H4 (cell line): ENCODE measurements around the gene CYB5A. TPM values are rescaled to one million over a fixed set of nuclear protein-coding genes. Genes with fewer than 3 reads are reported as not detected.
"Not testable (repeated sequence)": the region's sequence is repeated elsewhere in the genome, so short reads cannot be mapped to it uniquely, and the experiment has no call there.

Source experiments
- DNase-seq: peaks from one replicate; pipeline ENCODE4 v3.0.0-alpha.2; 2015; ENCODE audit warnings: low spot score
- total RNA-seq: library from RNA; depleted of rRNA; stranded (reverse); fragments of >200 nt; shearing (Covaris generic); gene quantifications from 2 replicates; pipeline ENCODE4 v1.2.3, GENCODE V29; 2014; rRNA removed

The CYB5A gene
- 8.6 and 10.6 TPM in 2 replicates for total RNA-seq

- peak; percentile 29 for DNase-seq
Observed at GRCh38 chr18:74291771-74292540, at the start of gene CYB5A. CYB5A (minus strand) TSS chr18:74291963; CDS start chr18:74291875, 88 bp downstream.

GRCh38 chr18:74337912-74338309 is 46.1 kb upstream of the CYB5A start:
- DNase-seq, result no peak

GRCh38 chr18:74337155-74337911 is 45.6 kb upstream of the CYB5A start:
- no peak for DNase-seq

- DNase-seq, result no peak
Observed at GRCh38 chr18:74336656-74337055, 44.9 kb upstream of the CYB5A start.

GRCh38 chr18:74334242-74334893 is 42.6 kb upstream of the CYB5A start:
- no peak for DNase-seq

- DNase-seq, result no peak
Observed at GRCh38 chr18:74333091-74333490, 41.3 kb upstream of the CYB5A start.

GRCh38 chr18:74331404-74331803 is 39.6 kb upstream of the CYB5A start:
- peak; percentile 21 for DNase-seq

- no peak for DNase-seq
Observed at GRCh38 chr18:74329688-74330205, 38.0 kb upstream of the CYB5A start.

- no peak for DNase-seq
Observed at GRCh38 chr18:74328206-74328605, 36.4 kb upstream of the CYB5A start.

- DNase-seq, result not testable (repeated sequence)
Observed at GRCh38 chr18:74326791-74327190, 35.0 kb upstream of the CYB5A start.

GRCh38 chr18:74326231-74326630 is 34.5 kb upstream of the CYB5A start:
- DNase-seq, result no peak

GRCh38 chr18:74316257-74317170 is 24.8 kb upstream of the CYB5A start:
- peak; percentile 66 for DNase-seq

GRCh38 chr18:74315464-74316256 is 23.9 kb upstream of the CYB5A start, which contains the start of gene C18orf63:
C18orf63 (plus strand) TSS chr18:74315839; CDS start chr18:74317866, 2,027 bp downstream.
- DNase-seq, result no peak

GRCh38 chr18:74314759-74315463 is 23.1 kb upstream of the CYB5A start:
- DNase-seq, result no peak

- DNase-seq, result no peak
Observed at GRCh38 chr18:74311000-74311399, 19.2 kb upstream of the CYB5A start.

GRCh38 chr18:74310411-74310810 is 18.6 kb upstream of the CYB5A start:
- peak; percentile 29 for DNase-seq

GRCh38 chr18:74303936-74304335 is 12.2 kb upstream of the CYB5A start:
- DNase-seq, result peak; percentile 45

- no peak for DNase-seq
Observed at GRCh38 chr18:74303306-74303705, 11.5 kb upstream of the CYB5A start.

GRCh38 chr18:74299746-74300145 is 8.0 kb upstream of the CYB5A start:
- no peak for DNase-seq

GRCh38 chr18:74299162-74299561 is 7.4 kb upstream of the CYB5A start:
- no peak for DNase-seq
